Esophagus squamous epithelium (tissue), 4 donors: ENCODE measurements around the gene H19.

Experiments
- POLR2A ChIP-seq, 4 donors: fragments of 450-650 bp; IDR thresholded peaks; one replicate each; pipeline ENCODE4 v1.6.1; 2017; ENCODE audit warnings: antibody characterized with exemption in 4 of 4, mild to moderate bottlenecking in 4 of 4, moderate library complexity in 3 of 4
- TF ChIP-seq, protein P1 (sequence below), 6 experiments: fragments of 450-650 bp in 4 of 6; fragments of 200-600 bp in 2 of 6; sonication (generic) in 2 of 6; IDR thresholded peaks; one replicate each; pipeline ENCODE4 v1.5.1; 2016 to 2019; ENCODE audit warnings: antibody characterized with exemption in 6 of 6, mild to moderate bottlenecking in 4 of 6, moderate library complexity in 4 of 6

DNA sequence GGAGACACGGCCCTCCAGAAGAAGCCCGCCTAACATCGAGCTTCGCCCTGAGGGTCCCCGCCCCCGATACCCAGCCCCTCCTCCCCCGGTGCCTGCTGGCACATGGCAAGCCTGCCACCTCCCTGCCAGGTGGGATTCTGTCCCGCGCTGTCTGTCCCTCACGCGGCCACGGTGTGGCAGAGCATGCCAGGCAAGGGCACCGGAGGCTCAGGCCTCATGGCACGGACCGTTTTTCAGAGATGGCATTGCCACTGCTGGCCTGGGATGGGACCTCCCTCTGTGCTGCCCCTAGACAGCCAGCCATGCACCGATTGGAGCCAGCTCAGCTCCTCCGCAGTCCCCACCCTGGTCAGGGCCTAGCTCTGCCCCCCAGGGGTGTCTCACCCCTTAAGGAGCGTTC, 31.1 kb downstream of the H19 start:
- TF ChIP-seq, protein P1, sequence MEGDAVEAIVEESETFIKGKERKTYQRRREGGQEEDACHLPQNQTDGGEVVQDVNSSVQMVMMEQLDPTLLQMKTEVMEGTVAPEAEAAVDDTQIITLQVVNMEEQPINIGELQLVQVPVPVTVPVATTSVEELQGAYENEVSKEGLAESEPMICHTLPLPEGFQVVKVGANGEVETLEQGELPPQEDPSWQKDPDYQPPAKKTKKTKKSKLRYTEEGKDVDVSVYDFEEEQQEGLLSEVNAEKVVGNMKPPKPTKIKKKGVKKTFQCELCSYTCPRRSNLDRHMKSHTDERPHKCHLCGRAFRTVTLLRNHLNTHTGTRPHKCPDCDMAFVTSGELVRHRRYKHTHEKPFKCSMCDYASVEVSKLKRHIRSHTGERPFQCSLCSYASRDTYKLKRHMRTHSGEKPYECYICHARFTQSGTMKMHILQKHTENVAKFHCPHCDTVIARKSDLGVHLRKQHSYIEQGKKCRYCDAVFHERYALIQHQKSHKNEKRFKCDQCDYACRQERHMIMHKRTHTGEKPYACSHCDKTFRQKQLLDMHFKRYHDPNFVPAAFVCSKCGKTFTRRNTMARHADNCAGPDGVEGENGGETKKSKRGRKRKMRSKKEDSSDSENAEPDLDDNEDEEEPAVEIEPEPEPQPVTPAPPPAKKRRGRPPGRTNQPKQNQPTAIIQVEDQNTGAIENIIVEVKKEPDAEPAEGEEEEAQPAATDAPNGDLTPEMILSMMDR (IDR thresholded peaks at IDR 0.05): no peak
- no peak for TF ChIP-seq POLR2A (IDR thresholded peaks at IDR 0.05)
